ENCODE data around the gene FBXW9. TPM values are rescaled to one million over a fixed set of nuclear protein-coding genes. Genes with fewer than 3 reads are reported as not detected.

Gene FBXW9
- total RNA-seq, 1 experiment from 2014 or later: 15.4 TPM

DNA sequence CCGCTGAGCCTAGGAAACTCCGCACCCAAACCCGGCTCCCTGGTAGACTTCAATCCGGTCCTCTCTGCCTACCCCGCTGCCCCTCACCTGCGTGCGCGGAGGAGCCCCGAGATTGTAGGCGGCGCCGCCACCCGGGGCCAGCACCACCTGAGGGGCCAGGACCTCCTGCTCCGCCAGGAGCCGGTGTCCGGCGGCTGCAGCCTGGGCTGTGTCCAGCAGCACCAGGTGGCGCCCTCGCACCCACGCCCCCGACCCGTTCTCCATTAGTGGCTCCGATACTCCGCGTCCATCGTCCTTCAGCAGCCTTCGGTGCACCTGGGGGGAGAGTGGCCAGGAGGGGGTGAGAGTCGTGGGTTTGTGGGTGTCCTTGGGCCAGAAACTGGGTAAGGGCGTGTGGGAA lies 48.3 kb downstream of the FBXW9 start:
- no peak for DNase-seq (ENCODE audit: low spot score)
- Histone ChIP-seq H3K27ac (ENCODE audit: low read depth, low read length, poor library complexity, severe bottlenecking) (no peak overlapping the region), H3K4me1 (ENCODE audit: insufficient read depth, low read length, poor library complexity, severe bottlenecking) (no peaks in the 10 kb centered on the region), H3K9me3 (ENCODE audit: low read depth, low read length, poor library complexity, severe bottlenecking) (no peaks in the 10 kb centered on the region), H3K4me3 (ENCODE audit: low read depth, low read length, poor library complexity, severe bottlenecking) (peak overlapping the region; percentile 28), H3K27me3 (replicated peaks; ENCODE audit: insufficient read depth, low read depth, low read length, poor library complexity) (no peaks in the 10 kb centered on the region), H3K36me3 (ENCODE audit: insufficient read depth, low read length, poor library complexity, severe bottlenecking) (no peaks in the 10 kb centered on the region)
- no TSS peak for BruUV-seq (replicated peaks)
- POLR2A ChIA-PET (ENCODE audit: low non-redundant PET): interaction anchor here (0.6 kb wide), 1 partner anchor 18 kb away, joined by 5 read pairs; the partner anchor contains the start of genes MAN2B1 and WDR83
- intact Hi-C loops (cut with micrococcal nuclease; ENCODE audit: unreplicated experiment): loop anchor here (10.0 kb wide), 1 partner anchor 763 kb away; the partner anchor contains the start of gene ZNF69
- no peak for TF ChIP-seq EZH2 (IDR thresholded peaks at IDR 0.05; ENCODE audit: borderline replicate concordance, low read depth, low read length, poor library complexity, severe bottlenecking)
- TF ChIP-seq, protein P1, sequence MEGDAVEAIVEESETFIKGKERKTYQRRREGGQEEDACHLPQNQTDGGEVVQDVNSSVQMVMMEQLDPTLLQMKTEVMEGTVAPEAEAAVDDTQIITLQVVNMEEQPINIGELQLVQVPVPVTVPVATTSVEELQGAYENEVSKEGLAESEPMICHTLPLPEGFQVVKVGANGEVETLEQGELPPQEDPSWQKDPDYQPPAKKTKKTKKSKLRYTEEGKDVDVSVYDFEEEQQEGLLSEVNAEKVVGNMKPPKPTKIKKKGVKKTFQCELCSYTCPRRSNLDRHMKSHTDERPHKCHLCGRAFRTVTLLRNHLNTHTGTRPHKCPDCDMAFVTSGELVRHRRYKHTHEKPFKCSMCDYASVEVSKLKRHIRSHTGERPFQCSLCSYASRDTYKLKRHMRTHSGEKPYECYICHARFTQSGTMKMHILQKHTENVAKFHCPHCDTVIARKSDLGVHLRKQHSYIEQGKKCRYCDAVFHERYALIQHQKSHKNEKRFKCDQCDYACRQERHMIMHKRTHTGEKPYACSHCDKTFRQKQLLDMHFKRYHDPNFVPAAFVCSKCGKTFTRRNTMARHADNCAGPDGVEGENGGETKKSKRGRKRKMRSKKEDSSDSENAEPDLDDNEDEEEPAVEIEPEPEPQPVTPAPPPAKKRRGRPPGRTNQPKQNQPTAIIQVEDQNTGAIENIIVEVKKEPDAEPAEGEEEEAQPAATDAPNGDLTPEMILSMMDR (conservative IDR thresholded peaks at IDR 0.05; ENCODE audit: low read depth, low read length): peak; percentile 31; the same call in 1 of the 2 replicates
- CTCF ChIA-PET: no interaction called here

GRCh38 chr19:12647490-12648071 lies 48.9 kb downstream of the FBXW9 start:
- no TSS peak for BruUV-seq (replicated peaks)
- H3K36me3 ChIP-seq (ENCODE audit: insufficient read depth, low read length, poor library complexity, severe bottlenecking): no peaks in the 10 kb centered on the region
- H3K4me3 ChIP-seq (ENCODE audit: low read depth, low read length, poor library complexity, severe bottlenecking): peak overlapping the region; percentile 28
- ChIA-PET POLR2A (ENCODE audit: low non-redundant PET) (interaction anchor here (0.6 kb wide), 1 partner anchor 19 kb away, joined by 5 read pairs; the partner anchor contains the start of genes MAN2B1 and WDR83), CTCF (no interaction called here)
- H3K4me1 ChIP-seq (ENCODE audit: insufficient read depth, low read length, poor library complexity, severe bottlenecking): no peaks in the 10 kb centered on the region
- peak; percentile 60 for DNase-seq (ENCODE audit: low spot score)
- intact Hi-C loops (cut with micrococcal nuclease; ENCODE audit: unreplicated experiment): loop anchor here (10.0 kb wide), 1 partner anchor 763 kb away; the partner anchor contains the start of gene ZNF69
- TF ChIP-seq EZH2 (IDR thresholded peaks at IDR 0.05; ENCODE audit: borderline replicate concordance, low read depth, low read length, poor library complexity, severe bottlenecking): no peak
- TF ChIP-seq, protein P1 (conservative IDR thresholded peaks at IDR 0.05; ENCODE audit: low read depth, low read length): no peak
- H3K9me3 ChIP-seq (ENCODE audit: low read depth, low read length, poor library complexity, severe bottlenecking): no peaks in the 10 kb centered on the region
- no peak overlapping the region for H3K27ac ChIP-seq (ENCODE audit: low read depth, low read length, poor library complexity, severe bottlenecking)
- no peaks in the 10 kb centered on the region for H3K27me3 ChIP-seq (replicated peaks; ENCODE audit: insufficient read depth, low read depth, low read length, poor library complexity)

GRCh38 chr19:12647047-12647446 lies 49.4 kb downstream of the FBXW9 start:
- intact Hi-C loops (cut with micrococcal nuclease; ENCODE audit: unreplicated experiment): loop anchor here (10.0 kb wide), 1 partner anchor 762 kb away; the partner anchor contains the start of gene ZNF69

More at GRCh38 chr19:12647047-12647446, 49.4 kb downstream of the FBXW9 start:
- Histone ChIP-seq H3K4me1 (ENCODE audit: insufficient read depth, low read length, poor library complexity, severe bottlenecking) (no peaks in the 10 kb centered on the region), H3K36me3 (ENCODE audit: insufficient read depth, low read length, poor library complexity, severe bottlenecking) (no peaks in the 10 kb centered on the region), H3K27me3 (replicated peaks; ENCODE audit: insufficient read depth, low read depth, low read length, poor library complexity) (no peaks in the 10 kb centered on the region), H3K9me3 (ENCODE audit: low read depth, low read length, poor library complexity, severe bottlenecking) (no peaks in the 10 kb centered on the region), H3K27ac (ENCODE audit: low read depth, low read length, poor library complexity, severe bottlenecking) (no peak overlapping the region), H3K4me3 (ENCODE audit: low read depth, low read length, poor library complexity, severe bottlenecking) (no peak overlapping the region)
- no peak for DNase-seq (ENCODE audit: low spot score)
- ChIA-PET CTCF (no interaction called here), POLR2A (ENCODE audit: low non-redundant PET) (no interaction called here)
- no TSS peak for BruUV-seq (replicated peaks)
- TF ChIP-seq EZH2 (IDR thresholded peaks at IDR 0.05; ENCODE audit: borderline replicate concordance, low read depth, low read length, poor library complexity, severe bottlenecking): no peak
- TF ChIP-seq, protein P1 (conservative IDR thresholded peaks at IDR 0.05; ENCODE audit: low read depth, low read length): no peak
